Mesendoderm (in vitro differentiated cells): ENCODE results near the gene RPGRIP1.
"Not testable (repeated sequence)": the region's sequence is repeated elsewhere in the genome, so short reads cannot be mapped to it uniquely, and the experiment has no call there.

ENCODE experiments used
- DNase-seq: peaks from one replicate; pipeline ENCODE4 v3.0.0; 2013
- H2AK5ac ChIP-seq: 2 replicates; pipeline ENCODE4 v1.6.1; 2013; ENCODE audit warnings: low read length, inconsistent platforms
- H2BK120ac ChIP-seq: 2 replicates; pipeline ENCODE4 v1.6.1; 2013; ENCODE audit warnings: low read depth, mild to moderate bottlenecking, low read length, moderate library complexity, mixed read lengths
- H2BK15ac ChIP-seq: replicated peaks from 2 replicates; pipeline ENCODE4 v1.6.1; 2013; ENCODE audit warnings: low read depth, mild to moderate bottlenecking, moderate library complexity
- H2BK5ac ChIP-seq: 2 replicates; pipeline ENCODE4 v1.6.1; 2013; ENCODE audit warnings: low read length, inconsistent platforms
- H3K18ac ChIP-seq: 2 replicates; pipeline ENCODE4 v1.6.1; 2013; ENCODE audit warnings: mild to moderate bottlenecking, low read length, mixed read lengths
- H3K23ac ChIP-seq: one replicate; pipeline ENCODE4 v1.6.1; 2013; ENCODE audit warnings: low read length
- H3K27ac ChIP-seq: 2 replicates; pipeline ENCODE4 v1.5.1; 2013; ENCODE audit warnings: low read depth, mild to moderate bottlenecking, inconsistent platforms, low read length, moderate library complexity
- H3K27me3 ChIP-seq: 2 replicates; pipeline ENCODE4 v1.6.1; 2013; ENCODE audit warnings: low read length, control low read depth, mild to moderate bottlenecking, inconsistent platforms; ENCODE audit not compliant: insufficient read depth, poor library complexity
- H3K36me3 ChIP-seq: 2 replicates; pipeline ENCODE4 v1.6.1; 2013; ENCODE audit warnings: low read length, inconsistent platforms; ENCODE audit not compliant: control insufficient read depth, insufficient read depth
- H3K4ac ChIP-seq: one replicate; pipeline ENCODE4 v1.6.1; 2013; ENCODE audit warnings: low read depth, mild to moderate bottlenecking, low read length, moderate library complexity
- H3K4me1 ChIP-seq: 2 replicates; pipeline ENCODE4 v1.6.1; 2013; ENCODE audit warnings: low read depth, low read length, inconsistent platforms; ENCODE audit not compliant: control insufficient read depth
- H3K4me2 ChIP-seq: 2 replicates; pipeline ENCODE4 v1.6.1; 2013; ENCODE audit warnings: low read length
- H3K4me3 ChIP-seq: 2 replicates; pipeline ENCODE4 v1.5.1; 2013; ENCODE audit warnings: mild to moderate bottlenecking, low read length
- H3K56ac ChIP-seq: one replicate; pipeline ENCODE4 v1.6.1; 2013; ENCODE audit warnings: low read length
- H3K79me1 ChIP-seq: 2 replicates; pipeline ENCODE4 v1.6.1; 2013; ENCODE audit warnings: low read length, inconsistent platforms
- H3K79me2 ChIP-seq: 2 replicates; pipeline ENCODE4 v1.6.1; 2013; ENCODE audit warnings: mild to moderate bottlenecking, low read length; ENCODE audit not compliant: control insufficient read depth, insufficient read depth
- H3K9ac ChIP-seq: 2 replicates; pipeline ENCODE4 v1.6.1; 2013; ENCODE audit warnings: low read length, inconsistent platforms
- H4K5ac ChIP-seq: one replicate; pipeline ENCODE4 v1.6.1; 2013; ENCODE audit warnings: low read length
- H4K8ac ChIP-seq: one replicate; pipeline ENCODE4 v1.6.1; 2013; ENCODE audit warnings: low read depth, mild to moderate bottlenecking, control low read depth, low read length, moderate library complexity
- WGBS: extraction: QIAGEN DNeasy Blood & Tissue Kit; methylation state at CpG from one replicate; pipeline ENCODE4 v1.1.7; 2013; ENCODE audit warnings: low lambda C conversion rate, missing lambda C conversion rate; ENCODE audit not compliant: insufficient coverage; ENCODE audit errors: extremely low coverage; 5-methylcytosine and 5-hydroxymethylcytosine counted together

RPGRIP1 gene

GRCh38 chr14:21248739-21249411 is 31.0 kb upstream of the RPGRIP1 start:
- Histone ChIP-seq H4K5ac (no peak overlapping the region), H3K36me3 (peaks cover 2% of the 10 kb centered on the region), H3K27ac (no peak overlapping the region), H3K79me1 (peaks cover 1% of the 10 kb centered on the region), H3K4me1 (no peaks in the 10 kb centered on the region), H4K8ac (no peak overlapping the region), H2BK5ac (no peak overlapping the region), H3K9ac (no peak overlapping the region), H3K4me3 (no peak overlapping the region), H3K27me3 (no peaks in the 10 kb centered on the region), H3K79me2 (peaks cover 91% of the 10 kb centered on the region), H3K23ac (no peak overlapping the region), H3K56ac (no peak overlapping the region), H3K4me2 (no peak overlapping the region), H3K4ac (no peak overlapping the region), H2BK15ac (no peak overlapping the region), H2AK5ac (no peak overlapping the region), H2BK120ac (no peak overlapping the region), H3K18ac (no peak overlapping the region)
- WGBS, result no CpG with 5 or more reads among the region's 8 CpGs
- no peak for DNase-seq

DNA sequence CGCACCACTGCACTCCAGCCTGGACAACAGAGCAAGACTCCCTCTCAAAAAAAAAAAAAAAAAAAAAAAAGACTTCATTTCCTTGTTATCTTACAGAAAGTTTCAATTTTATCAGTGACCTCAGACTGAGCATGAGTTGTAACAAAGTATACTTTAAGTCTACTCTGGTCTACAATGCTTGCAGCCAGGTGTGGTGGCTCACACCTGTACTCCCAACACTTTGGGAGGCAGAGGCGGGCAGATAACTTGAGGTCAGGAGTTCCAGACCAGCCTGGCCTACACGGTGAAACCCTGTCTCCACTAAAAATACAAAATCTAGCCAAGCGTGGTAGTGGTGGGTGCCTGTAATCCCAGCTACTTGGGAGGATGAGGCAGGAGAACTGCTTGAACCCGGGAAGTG is 28.7 kb upstream of the RPGRIP1 start:
- no peak for DNase-seq
- H2BK5ac ChIP-seq, result no peak overlapping the region
- no peak overlapping the region for H3K56ac ChIP-seq
- no peak overlapping the region for H4K8ac ChIP-seq
- H3K27ac ChIP-seq, result no peak overlapping the region
- no peak overlapping the region for H3K18ac ChIP-seq
- H2BK15ac ChIP-seq, result no peak overlapping the region
- no peak overlapping the region for H3K4me3 ChIP-seq
- no peak overlapping the region for H2AK5ac ChIP-seq
- no peak overlapping the region for H4K5ac ChIP-seq
- no peaks in the 10 kb centered on the region for H3K27me3 ChIP-seq
- no peaks in the 10 kb centered on the region for H3K36me3 ChIP-seq
- H3K4ac ChIP-seq, result no peak overlapping the region
- no peaks in the 10 kb centered on the region for H3K79me1 ChIP-seq
- H2BK120ac ChIP-seq, result no peak overlapping the region
- H3K23ac ChIP-seq, result no peak overlapping the region
- H3K79me2 ChIP-seq, result peaks cover 90% of the 10 kb centered on the region
- no peak overlapping the region for H3K9ac ChIP-seq
- H3K4me1 ChIP-seq, result no peaks in the 10 kb centered on the region
- no peak overlapping the region for H3K4me2 ChIP-seq
- WGBS, result no CpG with 5 or more reads among the region's 5 CpGs

DNA sequence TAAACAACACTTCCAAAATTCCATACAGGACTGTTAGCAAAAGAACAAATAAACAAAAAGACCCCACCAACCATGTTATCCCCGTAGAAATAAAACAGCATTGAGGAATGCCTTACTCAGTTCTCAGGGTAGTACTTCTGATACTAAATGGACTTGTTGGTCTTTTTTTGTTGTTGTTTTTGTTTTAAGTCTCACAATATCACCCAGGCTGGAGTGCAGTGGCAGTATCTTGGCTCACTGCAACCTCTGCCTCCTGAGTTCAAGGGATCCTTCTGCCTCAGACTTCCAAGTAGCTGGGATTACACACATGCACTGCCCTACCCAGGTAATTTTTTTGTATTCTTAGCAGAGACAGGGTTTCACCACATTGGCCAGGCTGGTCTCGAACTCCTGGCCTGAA is 27.7 kb upstream of the RPGRIP1 start:
- no CpG with 5 or more reads among the region's 2 CpGs for WGBS
- H3K23ac ChIP-seq, result no peak overlapping the region
- no peak overlapping the region for H3K4ac ChIP-seq
- H3K36me3 ChIP-seq, result no peaks in the 10 kb centered on the region
- no peak overlapping the region for H3K27ac ChIP-seq
- H2BK5ac ChIP-seq, result no peak overlapping the region
- H4K8ac ChIP-seq, result no peak overlapping the region
- DNase-seq, result no peak
- H3K9ac ChIP-seq, result no peak overlapping the region
- H2BK120ac ChIP-seq, result no peak overlapping the region
- no peak overlapping the region for H2AK5ac ChIP-seq
- H4K5ac ChIP-seq, result no peak overlapping the region
- H3K79me1 ChIP-seq, result no peaks in the 10 kb centered on the region
- no peaks in the 10 kb centered on the region for H3K4me1 ChIP-seq
- no peaks in the 10 kb centered on the region for H3K27me3 ChIP-seq
- H3K79me2 ChIP-seq, result peaks cover 90% of the 10 kb centered on the region
- no peak overlapping the region for H2BK15ac ChIP-seq
- H3K18ac ChIP-seq, result no peak overlapping the region
- H3K56ac ChIP-seq, result no peak overlapping the region
- no peak overlapping the region for H3K4me2 ChIP-seq
- H3K4me3 ChIP-seq, result no peak overlapping the region

DNA sequence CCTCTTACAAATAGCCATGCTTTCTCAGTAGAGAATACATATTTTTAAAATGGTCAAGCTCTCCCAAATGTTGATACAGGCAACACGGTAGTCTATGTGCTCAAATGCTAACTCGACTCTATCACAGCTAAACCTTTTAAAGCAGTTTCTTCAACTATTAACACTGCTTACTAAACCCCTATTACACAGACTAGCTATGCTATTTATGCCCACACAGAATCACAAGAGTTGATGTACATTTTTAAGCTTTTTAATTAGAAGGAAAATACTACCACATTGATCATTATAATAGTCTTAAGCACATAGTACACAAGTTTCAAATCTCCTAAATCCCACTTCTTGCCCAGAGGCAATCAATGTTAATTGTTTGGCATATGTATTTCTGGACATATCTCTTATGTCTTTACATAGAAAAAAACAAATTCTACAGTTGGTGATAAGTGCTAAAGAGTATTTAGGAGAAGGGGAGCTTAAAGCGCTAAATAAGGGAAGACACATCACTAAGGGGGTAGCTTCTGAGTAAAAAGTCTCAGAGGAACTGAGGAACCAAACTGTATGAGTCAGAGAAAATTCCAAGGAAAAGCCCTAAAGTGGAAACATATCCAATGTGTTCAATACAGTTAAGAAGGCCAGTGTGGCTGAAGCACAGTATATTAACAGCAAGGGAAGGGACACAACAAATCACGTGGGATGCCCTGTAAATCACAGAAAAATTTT is 24.3 kb upstream of the RPGRIP1 start:
- DNase-seq, result no peak
- no peak overlapping the region for H3K4me3 ChIP-seq
- H3K79me1 ChIP-seq, result no peaks in the 10 kb centered on the region
- no peak overlapping the region for H2BK15ac ChIP-seq
- H3K79me2 ChIP-seq, result peaks cover 88% of the 10 kb centered on the region
- no peaks in the 10 kb centered on the region for H3K27me3 ChIP-seq
- peaks cover 2% of the 10 kb centered on the region for H3K36me3 ChIP-seq
- H2AK5ac ChIP-seq, result no peak overlapping the region
- no peaks in the 10 kb centered on the region for H3K4me1 ChIP-seq
- no peak overlapping the region for H4K5ac ChIP-seq
- H3K9ac ChIP-seq, result no peak overlapping the region
- no peak overlapping the region for H2BK120ac ChIP-seq
- no peak overlapping the region for H4K8ac ChIP-seq
- WGBS, result no CpG with 5 or more reads among the region's 4 CpGs
- H2BK5ac ChIP-seq, result no peak overlapping the region
- no peak overlapping the region for H3K4ac ChIP-seq
- no peak overlapping the region for H3K23ac ChIP-seq
- no peak overlapping the region for H3K4me2 ChIP-seq
- H3K27ac ChIP-seq, result no peak overlapping the region
- H3K18ac ChIP-seq, result no peak overlapping the region
- no peak overlapping the region for H3K56ac ChIP-seq

DNA sequence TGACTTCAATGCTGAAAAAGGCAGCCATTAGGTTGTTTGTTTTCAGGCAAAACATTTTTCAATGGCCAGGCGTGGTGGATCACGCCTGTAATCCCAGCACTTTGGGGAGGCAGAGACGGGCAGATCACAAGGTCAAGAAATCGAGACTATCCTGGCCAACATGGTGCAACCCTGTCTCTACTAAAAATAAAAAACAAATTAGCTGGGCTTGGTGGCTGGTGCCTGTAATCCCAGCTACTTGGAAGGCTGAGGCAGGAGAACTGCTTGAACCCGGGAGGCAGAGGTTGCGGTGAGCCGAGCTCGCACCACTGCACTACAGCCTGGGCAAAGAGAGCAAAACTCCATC is 23.8 kb upstream of the RPGRIP1 start:
- not testable (repeated sequence) for H3K4me1 ChIP-seq, H3K23ac ChIP-seq, H4K8ac ChIP-seq, H3K56ac ChIP-seq, DNase-seq, H3K79me1 ChIP-seq, H2AK5ac ChIP-seq, H3K4me3 ChIP-seq, H3K27ac ChIP-seq, H2BK5ac ChIP-seq, H3K36me3 ChIP-seq, H3K27me3 ChIP-seq, H3K18ac ChIP-seq, H2BK120ac ChIP-seq, H3K4ac ChIP-seq, H3K4me2 ChIP-seq, H4K5ac ChIP-seq, H3K9ac ChIP-seq, H2BK15ac ChIP-seq
- peaks cover 88% of the 10 kb centered on the region for H3K79me2 ChIP-seq
- whole genome bisulfite sequencing, result no CpG with 5 or more reads among the region's 8 CpGs
